ENCODE measurements around the gene PRUNE2. TPM values are rescaled to one million over a fixed set of nuclear protein-coding genes. Genes with fewer than 3 reads are reported as not detected.

PRUNE2 gene
- total and polyA plus RNA-seq, 4 donors: 1.3 to 4.5 (median 1.6) TPM

GRCh38 chr9:76643399-76644117 is 262.4 kb downstream of the PRUNE2 start:
- no peaks in the 10 kb centered on the region for H3K4me1 ChIP-seq (ENCODE audit: control insufficient read depth in 4 of 4, insufficient read depth in 4 of 4, low read length in 3 of 4)
- DNase-seq (ENCODE audit: low spot score): no peak
- no peaks in the 10 kb centered on the region for H3K9me3 ChIP-seq (ENCODE audit: control insufficient read depth in 4 of 4, low read length in 3 of 4)
- no peak overlapping the region for H3K9ac ChIP-seq (ENCODE audit: low read depth in 1 of 2, low read length in 2 of 2)
- TF ChIP-seq REST (IDR thresholded peaks at IDR 0.05) (no peak), TAF1 (conservative IDR thresholded peaks at IDR 0.05) (no peak), JUND (IDR thresholded peaks at IDR 0.05) (no peak), HNF4G (IDR thresholded peaks at IDR 0.05) (no peak), CTCF (IDR thresholded peaks at IDR 0.05; ENCODE audit: low read depth, low read length, missing input control) (no peak), RXRA (IDR thresholded peaks at IDR 0.05) (no peak), FOXA2 (IDR thresholded peaks at IDR 0.05) (no peak), EGR1 (IDR thresholded peaks at IDR 0.05; ENCODE audit: low read depth in 2 of 2) (no peak), MAX (IDR thresholded peaks at IDR 0.05) (no peak), NR2F2 (IDR thresholded peaks at IDR 0.05) (no peak), SP1 (IDR thresholded peaks at IDR 0.05) (no peak), ZBTB33 (IDR thresholded peaks at IDR 0.05) (no peak), GABPA (IDR thresholded peaks at IDR 0.05 in 1 of 2, conservative IDR thresholded peaks at IDR 0.05 in 1 of 2) (no peak), ATF3 (IDR thresholded peaks at IDR 0.05) (no peak), HNF4A (conservative IDR thresholded peaks at IDR 0.05) (no peak), RAD21 (IDR thresholded peaks at IDR 0.05) (no peak), YY1 (IDR thresholded peaks at IDR 0.05) (no peak), FOXA1 (IDR thresholded peaks at IDR 0.05) (no peak)
- H3K36me3 ChIP-seq (ENCODE audit: control insufficient read depth in 4 of 4, insufficient read depth in 3 of 4, low read depth in 1 of 4, low read length in 3 of 4): no peaks in the 10 kb centered on the region
- H3K27me3 ChIP-seq (ENCODE audit: control insufficient read depth in 4 of 4, insufficient read depth in 4 of 4, low read length in 3 of 4): no peaks in the 10 kb centered on the region
- no peak overlapping the region for H3K4me3 ChIP-seq (ENCODE audit: low read depth in 1 of 3, low read length in 3 of 3)
- 81% methylated on average over 6 of the region's 6 CpGs for WGBS
- H3K27ac ChIP-seq (ENCODE audit: low read depth in 1 of 2, low read length in 2 of 2): no peak overlapping the region
